Thyroid gland (tissue), 4 donors: ENCODE data around the gene CNOT2. TPM values are rescaled to one million over a fixed set of nuclear protein-coding genes. Genes with fewer than 3 reads are reported as not detected.
A peak's percentile ranks its signal among the peaks of the same experiment; 100 is the strongest.

Source experiments
- DNase-seq, 2 donors: peaks; one replicate each; pipeline ENCODE4 v3.0.0-alpha.2; 2019
- H3K27ac ChIP-seq, 3 donors: fragments of 200-600 bp; sonication (generic); 1 replicate in 2 of 3; 2 replicates in 1 of 3; pipeline ENCODE4 v1.5.1; 2016 to 2019; ENCODE audit warnings: mild to moderate bottlenecking in 1 of 3, moderate library complexity in 1 of 3
- H3K27me3 ChIP-seq: fragments of 200-600 bp; sonication (generic); one replicate; pipeline ENCODE4 v1.5.1; 2019
- H3K36me3 ChIP-seq, 2 donors: fragments of 200-600 bp; sonication (generic); one replicate each; pipeline ENCODE4 v1.5.1; 2016 to 2019
- H3K4me1 ChIP-seq, 2 donors: fragments of 200-600 bp; sonication (generic); one replicate each; pipeline ENCODE4 v1.5.1; 2017 to 2019
- H3K4me3 ChIP-seq, 3 donors: fragments of 200-600 bp; sonication (generic); replicated peaks in 1 of 3; 1 replicate in 2 of 3; 2 replicates in 1 of 3; pipeline ENCODE4 v1.5.1; 2016; ENCODE audit warnings: mild to moderate bottlenecking in 1 of 3
- H3K9me3 ChIP-seq: fragments of 200-600 bp; sonication (generic); one replicate; pipeline ENCODE4 v1.5.1; 2017
- POLR2A ChIP-seq, 2 donors: fragments of 450-650 bp; IDR thresholded peaks; one replicate each; pipeline ENCODE4 v1.6.1; 2017; ENCODE audit warnings: antibody characterized with exemption in 2 of 2, mild to moderate bottlenecking in 2 of 2, moderate library complexity in 1 of 2
- WGBS, 2 donors: methylation state at CpG; one replicate each; pipeline ENCODE4 v1.1.5; 2017; 5-methylcytosine and 5-hydroxymethylcytosine counted together
- intact Hi-C: fragments of 100-400 bp; cut with DNase I; formaldehyde crosslinking; loops from one replicate; pipeline ENCODE4 v1.15.1; 2023
- total RNA-seq, 4 donors: library from RNA; depleted of rRNA; stranded (reverse); fragments of >200 nt; gene quantifications; one replicate each; pipeline ENCODE4 v1.2.3, GENCODE V29; 2016
- TF ChIP-seq, protein P1 (sequence below), 6 experiments: fragments of 200-600 bp in 3 of 6; fragments of 450-650 bp in 3 of 6; sonication (generic) in 3 of 6; IDR thresholded peaks; one replicate each; pipeline ENCODE4 v1.5.1; 2016 to 2019; ENCODE audit warnings: antibody characterized with exemption in 6 of 6, mild to moderate bottlenecking in 2 of 6, inconsistent platforms in 1 of 6, moderate library complexity in 1 of 6

Gene CNOT2
- total RNA-seq, 4 donors from 2014 or later = 162 to 245 (median 173) TPM

DNA sequence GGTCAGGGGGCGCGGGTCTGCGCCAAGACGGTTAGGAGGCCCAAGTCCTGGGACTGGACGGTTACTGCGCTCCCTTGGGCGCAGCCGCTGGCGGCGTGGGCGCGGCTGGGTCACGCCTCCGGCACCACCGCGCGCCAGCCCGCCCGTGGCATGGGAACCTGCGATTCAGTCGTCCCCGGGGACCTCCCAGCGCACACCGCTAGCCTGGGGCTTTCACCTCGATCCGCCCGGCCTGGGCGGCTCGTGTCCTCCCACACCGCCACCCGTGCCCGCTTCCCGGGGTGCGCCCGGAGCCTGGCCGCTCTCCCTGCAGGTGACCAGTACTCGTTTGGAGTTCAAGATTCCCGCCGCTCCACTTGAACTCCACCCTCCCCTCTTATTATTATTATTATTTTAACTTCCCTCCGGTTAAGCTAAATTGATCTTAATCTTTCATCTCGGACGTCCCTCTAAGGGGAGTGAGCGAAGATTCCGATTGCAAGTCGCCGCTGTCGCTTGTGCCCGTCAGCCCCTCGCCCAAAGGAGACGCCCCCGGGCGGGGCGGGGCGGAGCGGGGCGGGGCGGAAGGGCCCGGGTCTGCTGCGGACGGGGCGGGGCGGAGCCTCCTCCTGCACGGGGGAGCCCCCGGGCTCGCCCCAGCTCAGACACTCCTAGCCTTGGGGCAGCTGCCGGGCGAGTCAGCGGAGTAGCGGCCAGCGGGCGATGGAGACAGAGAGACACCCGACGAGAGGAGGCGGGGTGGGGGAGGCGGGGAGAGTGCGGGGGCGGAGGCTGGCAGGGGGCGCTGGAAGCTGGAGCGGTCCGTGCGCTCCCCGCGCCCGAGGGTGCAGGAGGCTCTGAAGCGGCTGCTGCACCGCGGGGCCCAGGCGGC, 122.7 kb downstream of the CNOT2 start, which contains the start of gene KCNMB4:
TSS of gene KCNMB4 (plus strand) at position 643 of the 871 bp plus-strand sequence. CDS start 445 bp downstream, outside the sequence.
- H3K4me1 ChIP-seq = peaks cover 7 to 14% of the 10 kb centered on the region in 2 donors
- TF ChIP-seq, protein P1, sequence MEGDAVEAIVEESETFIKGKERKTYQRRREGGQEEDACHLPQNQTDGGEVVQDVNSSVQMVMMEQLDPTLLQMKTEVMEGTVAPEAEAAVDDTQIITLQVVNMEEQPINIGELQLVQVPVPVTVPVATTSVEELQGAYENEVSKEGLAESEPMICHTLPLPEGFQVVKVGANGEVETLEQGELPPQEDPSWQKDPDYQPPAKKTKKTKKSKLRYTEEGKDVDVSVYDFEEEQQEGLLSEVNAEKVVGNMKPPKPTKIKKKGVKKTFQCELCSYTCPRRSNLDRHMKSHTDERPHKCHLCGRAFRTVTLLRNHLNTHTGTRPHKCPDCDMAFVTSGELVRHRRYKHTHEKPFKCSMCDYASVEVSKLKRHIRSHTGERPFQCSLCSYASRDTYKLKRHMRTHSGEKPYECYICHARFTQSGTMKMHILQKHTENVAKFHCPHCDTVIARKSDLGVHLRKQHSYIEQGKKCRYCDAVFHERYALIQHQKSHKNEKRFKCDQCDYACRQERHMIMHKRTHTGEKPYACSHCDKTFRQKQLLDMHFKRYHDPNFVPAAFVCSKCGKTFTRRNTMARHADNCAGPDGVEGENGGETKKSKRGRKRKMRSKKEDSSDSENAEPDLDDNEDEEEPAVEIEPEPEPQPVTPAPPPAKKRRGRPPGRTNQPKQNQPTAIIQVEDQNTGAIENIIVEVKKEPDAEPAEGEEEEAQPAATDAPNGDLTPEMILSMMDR (IDR thresholded peaks at IDR 0.05) = no peak
- peak in 1 of 2 donors; percentile 33 for TF ChIP-seq POLR2A (IDR thresholded peaks at IDR 0.05)
- no peaks in the 10 kb centered on the region for H3K9me3 ChIP-seq
- no peaks in the 10 kb centered on the region for H3K36me3 ChIP-seq
- WGBS, 2 donors = 0 to 1% methylated on average over 22 to 36 of the region's 88 CpGs
- DNase-seq = peak; percentile 64 to 70
- peak within 1 kb of the TSS; percentile 46 to 82 (median 58) for H3K4me3 ChIP-seq
- H3K27ac ChIP-seq = peak within 1 kb of the TSS in 2 of 3 donors; percentile 55 to 75
- H3K27me3 ChIP-seq = no peaks in the 10 kb centered on the region
- intact Hi-C loops = loop anchor here (5.0 to 10.0 kb wide), 2 partner anchors 124 to 461 kb away; partner anchors contain the start of gene CNOT2

DNA sequence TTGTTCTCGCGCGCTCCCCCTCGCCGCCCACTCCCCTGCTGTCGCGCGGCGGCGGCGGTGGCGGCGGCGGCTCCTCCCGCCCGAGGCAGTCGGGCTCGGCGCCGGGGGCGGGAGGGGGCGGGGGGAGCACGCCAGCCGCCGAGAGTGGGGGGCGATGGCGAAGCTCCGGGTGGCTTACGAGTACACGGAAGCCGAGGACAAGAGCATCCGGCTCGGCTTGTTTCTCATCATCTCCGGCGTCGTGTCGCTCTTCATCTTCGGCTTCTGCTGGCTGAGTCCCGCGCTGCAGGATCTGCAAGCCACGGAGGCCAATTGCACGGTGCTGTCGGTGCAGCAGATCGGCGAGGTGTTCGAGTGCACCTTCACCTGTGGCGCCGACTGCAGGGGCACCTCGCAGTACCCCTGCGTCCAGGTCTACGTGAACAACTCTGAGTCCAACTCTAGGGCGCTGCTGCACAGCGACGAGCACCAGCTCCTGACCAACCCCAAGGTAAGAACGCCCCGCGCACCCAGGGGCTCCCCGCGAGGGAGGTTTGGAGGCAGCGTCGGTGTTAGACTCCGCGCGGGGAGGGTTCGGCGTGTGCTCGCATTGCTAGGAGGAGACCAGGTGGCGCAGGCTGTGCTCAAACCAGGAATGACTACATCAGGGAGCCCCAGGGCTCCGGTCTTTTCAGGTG, 123.5 kb downstream of the CNOT2 start:
- TF ChIP-seq, protein P1 (IDR thresholded peaks at IDR 0.05) = no peak
- peak in 1 of 2 donors; percentile 36 for TF ChIP-seq POLR2A (IDR thresholded peaks at IDR 0.05)
- Histone ChIP-seq H3K9me3 (no peaks in the 10 kb centered on the region), H3K4me1 (peaks cover 7 to 14% of the 10 kb centered on the region in 2 donors), H3K27ac (peak overlapping the region in 2 of 3 donors; percentile 55 to 75), H3K4me3 (peak overlapping the region; percentile 29 to 68 (median 58)), H3K36me3 (no peaks in the 10 kb centered on the region), H3K27me3 (no peaks in the 10 kb centered on the region)
- DNase-seq = peak; percentile 46 to 51
- intact Hi-C loops = loop anchor here (5.0 to 10.0 kb wide), 2 partner anchors 124 to 462 kb away; partner anchors contain the start of gene CNOT2
- WGBS, 2 donors = 0 to 1% methylated on average over 2 to 14 of the region's 69 CpGs

DNA sequence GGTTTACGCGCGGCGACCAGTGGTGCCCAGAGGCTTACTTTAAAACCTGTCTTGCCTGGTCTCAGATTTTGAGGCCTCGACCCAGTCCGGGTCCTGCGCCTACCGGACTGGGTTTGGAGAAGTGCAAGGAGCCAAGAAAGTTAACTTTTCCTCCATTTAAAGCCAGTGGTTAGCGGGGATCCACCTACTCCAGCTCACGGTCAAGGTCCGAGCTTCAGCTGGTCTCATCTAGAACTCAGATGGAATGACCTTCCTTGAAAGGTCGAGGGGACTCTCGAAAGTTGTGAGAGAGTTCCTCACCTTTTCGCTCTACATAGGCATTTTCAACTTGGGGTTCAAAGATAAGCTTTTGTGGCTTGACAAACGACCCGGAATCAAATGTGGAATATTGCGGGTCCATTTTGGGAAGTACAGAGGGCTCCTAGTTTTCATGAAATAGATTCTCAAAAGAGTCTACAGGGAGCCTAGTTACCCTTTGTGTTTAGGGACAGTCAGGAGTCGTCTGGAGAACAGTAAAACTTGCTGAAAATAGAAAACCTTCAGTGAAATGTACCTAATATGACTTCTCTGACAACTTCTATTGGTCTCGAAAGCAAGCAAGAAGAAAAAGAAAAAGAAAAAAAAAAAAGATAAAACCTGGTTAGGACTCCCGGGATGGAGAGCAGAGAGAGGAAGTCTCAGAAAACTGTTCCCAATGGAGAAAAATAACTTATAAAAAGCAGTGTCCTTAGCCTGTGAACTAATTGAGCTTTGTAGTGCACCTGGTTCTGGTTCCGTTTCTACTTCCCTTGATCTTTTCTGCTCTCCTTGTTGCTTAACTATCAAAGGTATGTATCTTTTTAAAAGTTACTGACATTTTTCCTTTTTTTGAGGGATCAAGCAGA, 124.3 kb downstream of the CNOT2 start:
- Histone ChIP-seq H3K27ac (peak overlapping the region in 2 of 3 donors; percentile 55 to 75), H3K36me3 (no peaks in the 10 kb centered on the region), H3K4me1 (peaks cover 7 to 14% of the 10 kb centered on the region in 2 donors), H3K27me3 (no peaks in the 10 kb centered on the region), H3K4me3 (peak overlapping the region; percentile 29 to 68 (median 58)), H3K9me3 (no peaks in the 10 kb centered on the region)
- no peak for DNase-seq
- TF ChIP-seq POLR2A (IDR thresholded peaks at IDR 0.05) = no peak
- TF ChIP-seq, protein P1 (IDR thresholded peaks at IDR 0.05) = no peak
- intact Hi-C loops = loop anchor here (5.0 to 10.0 kb wide), 2 partner anchors 125 to 463 kb away; partner anchors contain the start of gene CNOT2
- WGBS, 2 donors = 15 to 17% methylated on average over 17 to 19 of the region's 21 CpGs

DNA sequence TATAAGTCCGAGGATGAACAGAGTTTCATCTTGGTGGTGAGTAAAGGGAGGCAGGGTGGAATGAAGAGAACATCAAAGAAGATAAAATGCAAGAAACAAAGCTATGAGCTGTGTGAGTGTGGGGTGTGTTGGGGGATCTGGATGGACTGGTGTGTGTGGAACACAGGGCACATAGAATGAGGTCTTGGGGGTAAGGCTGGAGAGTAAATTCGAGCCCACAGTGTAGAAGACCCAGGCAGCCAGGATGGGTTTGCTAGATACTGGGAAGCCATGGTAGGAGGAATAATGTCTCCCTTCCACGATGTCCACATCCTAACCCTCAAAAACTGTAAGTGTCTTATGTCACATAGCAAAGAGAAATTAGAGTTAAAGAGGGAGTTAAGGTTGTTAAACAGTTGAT, 129.6 kb downstream of the CNOT2 start:
- Histone ChIP-seq H3K4me1 (peaks cover 0 to 1% of the 10 kb centered on the region in 2 donors), H3K4me3 (no peak overlapping the region), H3K27me3 (no peaks in the 10 kb centered on the region), H3K36me3 (no peaks in the 10 kb centered on the region), H3K9me3 (no peaks in the 10 kb centered on the region), H3K27ac (no peak overlapping the region)
- 90 to 94% methylated on average over 3 of the region's 3 CpGs for WGBS, 2 donors
- TF ChIP-seq POLR2A (IDR thresholded peaks at IDR 0.05) = no peak
- TF ChIP-seq, protein P1 (IDR thresholded peaks at IDR 0.05) = no peak
- intact Hi-C loops = no loop called here
- no peak for DNase-seq
